ENCODE results near the gene DNAJC12.
A peak's percentile ranks its signal among the peaks of the same experiment; 100 is the strongest.

The DNAJC12 gene

GRCh38 chr10:67794256-67794655 is 43.7 kb downstream of the DNAJC12 start:
- H3K27me3 ChIP-seq (ENCODE audit: control insufficient read depth in 1 of 2, insufficient read depth in 1 of 2, low read length in 2 of 2) = no peaks in the 10 kb centered on the region
- no peak overlapping the region for H3K23ac ChIP-seq (ENCODE audit: low read length in 2 of 2)
- H3K4ac ChIP-seq (ENCODE audit: low read depth in 1 of 2, low read length in 2 of 2) = no peak overlapping the region
- H3K14ac ChIP-seq (ENCODE audit: low read length in 2 of 2) = no peak overlapping the region
- no peak overlapping the region for H3K18ac ChIP-seq (ENCODE audit: low read depth in 1 of 2, low read length in 2 of 2)
- H3K9ac ChIP-seq (ENCODE audit: low read length) = no peak overlapping the region
- no peak overlapping the region for H3K27ac ChIP-seq (ENCODE audit: low read length, poor library complexity, severe bottlenecking)
- H3K4me1 ChIP-seq (ENCODE audit: control insufficient read depth, insufficient read depth, low read depth, low read length) = no peaks in the 10 kb centered on the region
- no peaks in the 10 kb centered on the region for H3K9me3 ChIP-seq (ENCODE audit: control insufficient read depth, low read length)
- no peak overlapping the region for H4K91ac ChIP-seq (ENCODE audit: low read length)
- H3K4me3 ChIP-seq (ENCODE audit: insufficient read depth in 1 of 2, low read depth in 1 of 2, low read length in 2 of 2) = no peak overlapping the region
- no peak for DNase-seq
- H3K79me1 ChIP-seq (replicated peaks; ENCODE audit: low read length, poor library complexity, severe bottlenecking) = no peaks in the 10 kb centered on the region
- H2BK120ac ChIP-seq (ENCODE audit: low read depth, low read length) = no peak overlapping the region
- H4K8ac ChIP-seq (ENCODE audit: low read length) = no peak overlapping the region
- no peak overlapping the region for H2AK5ac ChIP-seq (ENCODE audit: low read length, severe bottlenecking)
- 80% methylated on average over 1 of the region's 4 CpGs for WGBS
- no peaks in the 10 kb centered on the region for H3K36me3 ChIP-seq (ENCODE audit: control insufficient read depth in 1 of 2, insufficient read depth in 2 of 2, low read depth in 1 of 2, low read length in 2 of 2)
- H2BK12ac ChIP-seq (ENCODE audit: low read length in 2 of 2) = no peak overlapping the region
- H3K4me2 ChIP-seq (ENCODE audit: low read length, poor library complexity, severe bottlenecking) = no peak overlapping the region
- H2BK5ac ChIP-seq (ENCODE audit: low read depth, low read length, poor library complexity, severe bottlenecking) = no peak overlapping the region
- no peak overlapping the region for H2BK15ac ChIP-seq (ENCODE audit: low read depth, poor library complexity, severe bottlenecking)
- H2AFZ ChIP-seq (ENCODE audit: low read depth, low read length) = no peak overlapping the region

GRCh38 chr10:67793313-67793712 is 44.7 kb downstream of the DNAJC12 start:
- H4K8ac ChIP-seq (ENCODE audit: low read length) = no peak overlapping the region
- H4K91ac ChIP-seq (ENCODE audit: low read length) = no peak overlapping the region
- DNase-seq = no peak
- H2BK5ac ChIP-seq (ENCODE audit: low read depth, low read length, poor library complexity, severe bottlenecking) = no peak overlapping the region
- no peaks in the 10 kb centered on the region for H3K36me3 ChIP-seq (ENCODE audit: control insufficient read depth in 1 of 2, insufficient read depth in 2 of 2, low read depth in 1 of 2, low read length in 2 of 2)
- H3K14ac ChIP-seq (ENCODE audit: low read length in 2 of 2) = no peak overlapping the region
- no peak overlapping the region for H3K4ac ChIP-seq (ENCODE audit: low read depth in 1 of 2, low read length in 2 of 2)
- H3K9me3 ChIP-seq (ENCODE audit: control insufficient read depth, low read length) = no peaks in the 10 kb centered on the region
- H3K9ac ChIP-seq (ENCODE audit: low read length) = no peak overlapping the region
- no peak overlapping the region for H2AFZ ChIP-seq (ENCODE audit: low read depth, low read length)
- H3K27me3 ChIP-seq (ENCODE audit: control insufficient read depth in 1 of 2, insufficient read depth in 1 of 2, low read length in 2 of 2) = no peaks in the 10 kb centered on the region
- H2BK120ac ChIP-seq (ENCODE audit: low read depth, low read length) = no peak overlapping the region
- no peak overlapping the region for H3K18ac ChIP-seq (ENCODE audit: low read depth in 1 of 2, low read length in 2 of 2)
- H2BK15ac ChIP-seq (ENCODE audit: low read depth, poor library complexity, severe bottlenecking) = no peak overlapping the region
- H2BK12ac ChIP-seq (ENCODE audit: low read length in 2 of 2) = no peak overlapping the region
- no peak overlapping the region for H3K23ac ChIP-seq (ENCODE audit: low read length in 2 of 2)
- WGBS = 8% methylated on average over 2 of the region's 2 CpGs
- no peak overlapping the region for H3K4me3 ChIP-seq (ENCODE audit: insufficient read depth in 1 of 2, low read depth in 1 of 2, low read length in 2 of 2)
- no peak overlapping the region for H3K27ac ChIP-seq (ENCODE audit: low read length, poor library complexity, severe bottlenecking)
- peaks cover 2% of the 10 kb centered on the region for H3K4me1 ChIP-seq (ENCODE audit: control insufficient read depth, insufficient read depth, low read depth, low read length)
- no peak overlapping the region for H2AK5ac ChIP-seq (ENCODE audit: low read length, severe bottlenecking)
- H3K79me1 ChIP-seq (replicated peaks; ENCODE audit: low read length, poor library complexity, severe bottlenecking) = no peaks in the 10 kb centered on the region
- H3K4me2 ChIP-seq (ENCODE audit: low read length, poor library complexity, severe bottlenecking) = no peak overlapping the region

- Histone ChIP-seq H2BK5ac (ENCODE audit: low read depth, low read length, poor library complexity, severe bottlenecking) (no peak overlapping the region), H3K4me2 (ENCODE audit: low read length, poor library complexity, severe bottlenecking) (no peak overlapping the region), H3K79me1 (replicated peaks; ENCODE audit: low read length, poor library complexity, severe bottlenecking) (no peaks in the 10 kb centered on the region), H3K9me3 (ENCODE audit: control insufficient read depth, low read length) (no peaks in the 10 kb centered on the region), H3K4me3 (ENCODE audit: insufficient read depth in 1 of 2, low read depth in 1 of 2, low read length in 2 of 2) (no peak overlapping the region), H3K27ac (ENCODE audit: low read length, poor library complexity, severe bottlenecking) (no peak overlapping the region), H3K9ac (ENCODE audit: low read length) (no peak overlapping the region), H4K91ac (ENCODE audit: low read length) (no peak overlapping the region), H3K23ac (ENCODE audit: low read length in 2 of 2) (no peak overlapping the region), H2BK12ac (ENCODE audit: low read length in 2 of 2) (no peak overlapping the region), H3K4ac (ENCODE audit: low read depth in 1 of 2, low read length in 2 of 2) (no peak overlapping the region), H3K27me3 (ENCODE audit: control insufficient read depth in 1 of 2, insufficient read depth in 1 of 2, low read length in 2 of 2) (no peaks in the 10 kb centered on the region), H3K14ac (ENCODE audit: low read length in 2 of 2) (no peak overlapping the region), H2AK5ac (ENCODE audit: low read length, severe bottlenecking) (no peak overlapping the region), H2BK120ac (ENCODE audit: low read depth, low read length) (no peak overlapping the region), H3K36me3 (ENCODE audit: control insufficient read depth in 1 of 2, insufficient read depth in 2 of 2, low read depth in 1 of 2, low read length in 2 of 2) (no peaks in the 10 kb centered on the region), H2BK15ac (ENCODE audit: low read depth, poor library complexity, severe bottlenecking) (no peak overlapping the region), H3K4me1 (ENCODE audit: control insufficient read depth, insufficient read depth, low read depth, low read length) (peaks cover 3% of the 10 kb centered on the region), H2AFZ (ENCODE audit: low read depth, low read length) (no peak overlapping the region), H3K18ac (ENCODE audit: low read depth in 1 of 2, low read length in 2 of 2) (no peak overlapping the region), H4K8ac (ENCODE audit: low read length) (no peak overlapping the region)
- no peak for DNase-seq
These were observed 45.3 kb downstream of the DNAJC12 start for GRCh38 chr10:67792653-67793052.

GRCh38 chr10:67790534-67791408 is 47.2 kb downstream of the DNAJC12 start:
- Histone ChIP-seq H3K4ac (ENCODE audit: low read depth in 1 of 2, low read length in 2 of 2) (no peak overlapping the region), H3K23ac (ENCODE audit: low read length in 2 of 2) (no peak overlapping the region), H4K8ac (ENCODE audit: low read length) (no peak overlapping the region), H3K27me3 (ENCODE audit: control insufficient read depth in 1 of 2, insufficient read depth in 1 of 2, low read length in 2 of 2) (no peaks in the 10 kb centered on the region), H3K4me3 (ENCODE audit: insufficient read depth in 1 of 2, low read depth in 1 of 2, low read length in 2 of 2) (no peak overlapping the region), H4K91ac (ENCODE audit: low read length) (no peak overlapping the region), H2BK120ac (ENCODE audit: low read depth, low read length) (no peak overlapping the region), H3K9ac (ENCODE audit: low read length) (peak overlapping the region; percentile 49), H3K4me2 (ENCODE audit: low read length, poor library complexity, severe bottlenecking) (no peak overlapping the region), H2BK12ac (ENCODE audit: low read length in 2 of 2) (no peak overlapping the region), H3K14ac (ENCODE audit: low read length in 2 of 2) (no peak overlapping the region), H3K9me3 (ENCODE audit: control insufficient read depth, low read length) (no peaks in the 10 kb centered on the region), H3K79me1 (replicated peaks; ENCODE audit: low read length, poor library complexity, severe bottlenecking) (no peaks in the 10 kb centered on the region), H3K18ac (ENCODE audit: low read depth in 1 of 2, low read length in 2 of 2) (no peak overlapping the region), H3K4me1 (ENCODE audit: control insufficient read depth, insufficient read depth, low read depth, low read length) (peaks cover 3% of the 10 kb centered on the region), H3K36me3 (ENCODE audit: control insufficient read depth in 1 of 2, insufficient read depth in 2 of 2, low read depth in 1 of 2, low read length in 2 of 2) (no peaks in the 10 kb centered on the region), H2BK5ac (ENCODE audit: low read depth, low read length, poor library complexity, severe bottlenecking) (no peak overlapping the region), H2BK15ac (ENCODE audit: low read depth, poor library complexity, severe bottlenecking) (no peak overlapping the region), H2AK5ac (ENCODE audit: low read length, severe bottlenecking) (no peak overlapping the region), H3K27ac (ENCODE audit: low read length, poor library complexity, severe bottlenecking) (no peak overlapping the region), H2AFZ (ENCODE audit: low read depth, low read length) (no peak overlapping the region)
- no CpG with 5 or more reads among the region's 6 CpGs for WGBS
- peak; percentile 10 for DNase-seq

Measured in mesenchymal stem cell (in vitro differentiated cells and primary cell).